ENCODE results near the gene ZCCHC12. TPM values are rescaled to one million over a fixed set of nuclear protein-coding genes. Genes with fewer than 3 reads are reported as not detected.

Gene ZCCHC12
- total RNA-seq, 4 donors from 2014 or later, result 0.17 TPM; not detected in 3

GRCh38 chrX:118857006-118857405 lies 33.4 kb downstream of the ZCCHC12 start:
- no peak for TF ChIP-seq CTCF (IDR thresholded peaks at IDR 0.05; ENCODE audit: low read depth)

GRCh38 chrX:118861338-118861737 lies 37.7 kb downstream of the ZCCHC12 start:
- TF ChIP-seq CTCF (IDR thresholded peaks at IDR 0.05; ENCODE audit: low read depth), result no peak

GRCh38 chrX:118862091-118862490 lies 38.5 kb downstream of the ZCCHC12 start:
- TF ChIP-seq CTCF (IDR thresholded peaks at IDR 0.05; ENCODE audit: low read depth), result no peak

GRCh38 chrX:118862979-118863378 lies 39.4 kb downstream of the ZCCHC12 start:
- TF ChIP-seq CTCF (IDR thresholded peaks at IDR 0.05; ENCODE audit: low read depth), result no peak

- TF ChIP-seq CTCF (IDR thresholded peaks at IDR 0.05; ENCODE audit: low read depth), result no peak
These were observed 40.5 kb downstream of the ZCCHC12 start for GRCh38 chrX:118864063-118864635.

- no peak for TF ChIP-seq CTCF (IDR thresholded peaks at IDR 0.05; ENCODE audit: low read depth)
These were observed 41.6 kb downstream of the ZCCHC12 start for GRCh38 chrX:118865231-118865630.

- TF ChIP-seq CTCF (IDR thresholded peaks at IDR 0.05; ENCODE audit: low read depth), result no peak
These were observed 43.6 kb downstream of the ZCCHC12 start for GRCh38 chrX:118867251-118867650.
